Lower leg skin (tissue), 3 donors: ENCODE results near the gene CYP4F12.

Experiments
- CTCF ChIP-seq, 3 donors: fragments of 450-650 bp; IDR thresholded peaks; one replicate each; pipeline ENCODE4 v1.5.1; 2016; ENCODE audit warnings: antibody characterized with exemption in 3 of 3, mild to moderate bottlenecking in 3 of 3, moderate library complexity in 2 of 3
- POLR2A ChIP-seq, 2 donors: fragments of 450-650 bp; IDR thresholded peaks; one replicate each; pipeline ENCODE4 v1.6.1; 2016 to 2017; ENCODE audit warnings: antibody characterized with exemption in 2 of 2, mild to moderate bottlenecking in 1 of 2, moderate library complexity in 1 of 2

- TF ChIP-seq CTCF (IDR thresholded peaks at IDR 0.05): no peak
- no peak for TF ChIP-seq POLR2A (IDR thresholded peaks at IDR 0.05)
Measured at GRCh38 chr19:15671237-15671821, 1.6 kb upstream of the CYP4F12 start.
